ENCODE measurements around the gene CDPF1.

CDPF1 gene

DNA sequence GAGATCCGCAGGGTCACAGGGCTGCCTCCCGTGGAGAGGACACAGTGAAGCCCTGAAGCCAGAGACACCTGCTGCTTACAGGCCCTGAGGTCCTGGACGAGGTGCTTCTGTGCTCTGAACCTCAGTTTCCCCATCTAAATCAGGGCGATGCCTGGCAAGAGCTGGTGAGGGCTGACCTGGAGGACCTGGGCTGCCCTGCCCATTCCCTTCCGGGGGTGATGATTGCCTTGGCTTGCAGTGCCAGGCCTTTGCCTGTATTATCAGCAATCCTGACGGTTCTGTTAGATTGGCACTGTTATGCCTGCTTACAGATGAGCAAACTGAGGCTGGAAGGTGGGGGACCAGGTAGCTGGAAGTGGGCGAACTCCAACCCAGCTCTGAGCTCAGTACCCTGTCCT is 38.8 kb upstream of the CDPF1 start:
- Histone ChIP-seq H3K27ac (ENCODE audit: poor library complexity, severe bottlenecking) (no peak overlapping the region), H3K4me1 (ENCODE audit: insufficient read depth, poor library complexity, severe bottlenecking) (no peaks in the 10 kb centered on the region), H3K36me3 (ENCODE audit: low read depth) (peaks cover 18% of the 10 kb centered on the region), H3K27me3 (ENCODE audit: insufficient read depth, poor library complexity, severe bottlenecking) (no peaks in the 10 kb centered on the region), H3K9me3 (ENCODE audit: severe bottlenecking) (no peaks in the 10 kb centered on the region), H3K4me3 (ENCODE audit: severe bottlenecking) (no peak overlapping the region)
- TF ChIP-seq, protein P1, sequence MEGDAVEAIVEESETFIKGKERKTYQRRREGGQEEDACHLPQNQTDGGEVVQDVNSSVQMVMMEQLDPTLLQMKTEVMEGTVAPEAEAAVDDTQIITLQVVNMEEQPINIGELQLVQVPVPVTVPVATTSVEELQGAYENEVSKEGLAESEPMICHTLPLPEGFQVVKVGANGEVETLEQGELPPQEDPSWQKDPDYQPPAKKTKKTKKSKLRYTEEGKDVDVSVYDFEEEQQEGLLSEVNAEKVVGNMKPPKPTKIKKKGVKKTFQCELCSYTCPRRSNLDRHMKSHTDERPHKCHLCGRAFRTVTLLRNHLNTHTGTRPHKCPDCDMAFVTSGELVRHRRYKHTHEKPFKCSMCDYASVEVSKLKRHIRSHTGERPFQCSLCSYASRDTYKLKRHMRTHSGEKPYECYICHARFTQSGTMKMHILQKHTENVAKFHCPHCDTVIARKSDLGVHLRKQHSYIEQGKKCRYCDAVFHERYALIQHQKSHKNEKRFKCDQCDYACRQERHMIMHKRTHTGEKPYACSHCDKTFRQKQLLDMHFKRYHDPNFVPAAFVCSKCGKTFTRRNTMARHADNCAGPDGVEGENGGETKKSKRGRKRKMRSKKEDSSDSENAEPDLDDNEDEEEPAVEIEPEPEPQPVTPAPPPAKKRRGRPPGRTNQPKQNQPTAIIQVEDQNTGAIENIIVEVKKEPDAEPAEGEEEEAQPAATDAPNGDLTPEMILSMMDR (IDR thresholded peaks at IDR 0.05; ENCODE audit: poor library complexity, severe bottlenecking): no peak
- DNase-seq (ENCODE audit: low spot score) (no peak), ATAC-seq (ENCODE audit: low read depth) (no peak)

DNA sequence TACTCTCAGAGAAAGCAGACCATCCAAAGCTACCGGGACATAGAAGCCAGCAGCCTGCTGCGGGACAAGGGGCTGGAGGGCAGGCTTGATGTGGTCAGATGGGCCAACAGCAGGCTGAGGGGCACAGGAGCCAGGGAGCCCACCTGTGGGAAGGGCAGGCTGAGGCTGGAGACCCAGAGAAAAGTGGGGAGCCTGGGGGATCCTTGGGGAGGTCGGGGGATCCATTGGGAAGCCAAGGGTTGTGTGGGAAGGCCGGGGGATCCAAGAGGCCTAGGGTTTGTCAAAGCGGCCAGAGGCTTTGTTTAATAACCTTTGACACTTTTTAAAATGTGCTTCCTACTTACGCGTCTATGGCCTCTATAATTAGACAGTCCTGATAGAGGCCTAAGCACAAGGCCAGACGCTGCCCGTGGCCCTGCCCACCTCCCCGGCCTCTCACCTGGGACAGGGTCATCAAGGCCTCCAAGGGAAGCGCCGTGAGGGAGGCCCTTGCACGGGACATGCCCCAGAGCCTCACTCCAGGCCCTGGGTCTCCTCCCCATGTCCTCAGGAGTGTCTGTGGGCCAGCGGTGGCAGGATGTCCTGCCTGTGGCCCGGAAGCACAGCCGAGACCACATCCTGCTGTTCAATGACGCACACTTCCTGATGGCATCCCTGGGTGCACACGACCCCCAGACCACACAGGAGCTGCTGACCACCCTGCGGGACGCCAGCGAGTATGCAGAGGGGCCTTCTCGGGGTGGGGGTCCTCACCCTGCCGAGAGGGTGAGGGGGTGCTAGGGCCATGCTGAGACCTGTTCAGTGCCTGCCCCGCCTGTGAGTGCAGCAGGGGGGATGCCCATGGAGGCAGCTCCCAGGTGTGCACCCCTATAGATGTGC is 38.0 kb upstream of the CDPF1 start:
- ATAC-seq (ENCODE audit: low read depth): no peak

DNA sequence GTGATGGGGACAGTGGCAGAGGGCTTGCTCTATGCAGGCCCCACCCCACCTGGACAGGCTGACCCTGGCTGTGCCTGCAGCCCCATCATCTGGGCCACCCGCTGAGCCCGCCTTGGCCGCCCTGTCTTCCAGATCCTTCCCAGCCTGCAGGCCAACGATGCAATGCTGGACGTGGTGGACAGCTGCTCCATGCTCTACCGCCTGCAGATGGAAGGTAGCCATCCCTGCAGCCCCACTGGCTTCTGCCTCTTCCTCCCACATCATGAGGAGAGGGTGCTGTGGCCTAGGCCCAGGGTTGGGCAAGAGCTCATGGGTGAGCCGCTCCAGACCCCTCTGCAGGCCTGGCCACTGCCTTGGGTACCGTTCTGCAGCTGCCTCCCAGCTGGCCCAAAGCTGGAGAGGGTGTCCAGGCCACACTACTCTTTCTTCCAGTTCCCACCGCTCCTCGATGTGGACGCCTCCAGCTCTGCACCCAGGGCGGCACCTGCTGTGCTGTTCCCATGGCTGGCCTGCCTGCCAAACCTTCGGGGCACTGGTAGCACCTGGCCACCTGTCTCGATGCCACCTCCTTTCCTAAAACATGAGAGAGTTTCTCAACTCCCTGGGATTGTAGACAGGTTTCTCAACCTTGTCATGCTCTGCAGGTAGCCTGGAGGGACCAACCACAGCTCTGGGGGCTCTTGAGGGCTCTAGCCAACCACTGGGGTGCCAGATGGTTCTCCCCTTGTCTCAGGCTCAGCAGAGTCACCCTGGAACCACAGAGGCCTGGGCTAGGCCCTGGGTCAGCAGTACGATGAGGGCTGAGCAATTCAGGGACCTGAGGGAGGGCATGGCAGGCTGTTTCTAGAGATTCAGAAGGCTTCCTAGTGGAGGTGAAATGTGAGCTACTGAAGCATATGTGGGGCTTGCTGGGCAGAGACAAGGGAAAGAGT is 37.1 kb upstream of the CDPF1 start:
- no peaks in the 10 kb centered on the region for H3K9me3 ChIP-seq (ENCODE audit: severe bottlenecking)
- H3K27me3 ChIP-seq (ENCODE audit: insufficient read depth, poor library complexity, severe bottlenecking): no peaks in the 10 kb centered on the region
- ATAC-seq (ENCODE audit: low read depth) (no peak), DNase-seq (ENCODE audit: low spot score) (no peak)
- TF ChIP-seq, protein P1 (IDR thresholded peaks at IDR 0.05; ENCODE audit: poor library complexity, severe bottlenecking): no peak
- no peak overlapping the region for H3K4me3 ChIP-seq (ENCODE audit: severe bottlenecking)
- H3K27ac ChIP-seq (ENCODE audit: poor library complexity, severe bottlenecking): no peak overlapping the region
- H3K4me1 ChIP-seq (ENCODE audit: insufficient read depth, poor library complexity, severe bottlenecking): no peaks in the 10 kb centered on the region
- H3K36me3 ChIP-seq (ENCODE audit: low read depth): peaks cover 16% of the 10 kb centered on the region

More for the DNA sequence above, 38.0 kb upstream of the CDPF1 start:
- H3K27ac ChIP-seq (ENCODE audit: poor library complexity, severe bottlenecking): no peak overlapping the region
- H3K4me1 ChIP-seq (ENCODE audit: insufficient read depth, poor library complexity, severe bottlenecking): no peaks in the 10 kb centered on the region
- H3K9me3 ChIP-seq (ENCODE audit: severe bottlenecking): no peaks in the 10 kb centered on the region
- H3K27me3 ChIP-seq (ENCODE audit: insufficient read depth, poor library complexity, severe bottlenecking): no peaks in the 10 kb centered on the region
- TF ChIP-seq, protein P1 (IDR thresholded peaks at IDR 0.05; ENCODE audit: poor library complexity, severe bottlenecking): no peak
- peaks cover 18% of the 10 kb centered on the region for H3K36me3 ChIP-seq (ENCODE audit: low read depth)
- no peak overlapping the region for H3K4me3 ChIP-seq (ENCODE audit: severe bottlenecking)
- no peak for DNase-seq (ENCODE audit: low spot score)

DNA sequence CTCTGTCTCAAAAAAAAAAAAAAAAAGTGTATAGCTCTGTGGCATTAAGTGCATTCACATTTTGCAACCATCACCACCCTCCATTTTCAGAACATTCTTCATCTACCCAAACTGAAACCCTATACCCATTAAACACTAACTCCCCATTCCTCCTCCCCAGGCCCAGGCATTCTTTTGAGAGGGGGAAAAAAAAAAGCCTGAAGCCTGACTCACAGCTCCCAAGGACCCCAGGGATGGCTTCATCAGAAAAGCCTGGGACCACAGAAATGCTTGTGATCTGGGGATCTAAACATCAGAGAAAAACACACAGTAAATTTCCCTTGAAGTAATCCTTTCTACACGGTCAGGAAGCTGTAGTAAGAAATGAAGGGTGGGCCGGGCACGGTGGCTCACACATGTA is 35.9 kb upstream of the CDPF1 start:
- DNase-seq (ENCODE audit: low spot score) (no peak), ATAC-seq (ENCODE audit: low read depth) (no peak)
- Histone ChIP-seq H3K9me3 (ENCODE audit: severe bottlenecking) (no peaks in the 10 kb centered on the region), H3K27ac (ENCODE audit: poor library complexity, severe bottlenecking) (no peak overlapping the region), H3K4me1 (ENCODE audit: insufficient read depth, poor library complexity, severe bottlenecking) (no peaks in the 10 kb centered on the region), H3K27me3 (ENCODE audit: insufficient read depth, poor library complexity, severe bottlenecking) (no peaks in the 10 kb centered on the region), H3K36me3 (ENCODE audit: low read depth) (peaks cover 14% of the 10 kb centered on the region), H3K4me3 (ENCODE audit: severe bottlenecking) (no peak overlapping the region)
- TF ChIP-seq, protein P1 (IDR thresholded peaks at IDR 0.05; ENCODE audit: poor library complexity, severe bottlenecking): no peak
